HG02763 (cell line): ENCODE results near the gene MFGE8.

Experiments
- ATAC-seq: cut with Tn5 transposase; IDR thresholded peaks from one replicate; pipeline ENCODE4 v1.9.1; 2021; ENCODE audit warnings: mild to moderate bottlenecking, moderate library complexity; ENCODE audit not compliant: unreplicated experiment

Gene MFGE8

DNA sequence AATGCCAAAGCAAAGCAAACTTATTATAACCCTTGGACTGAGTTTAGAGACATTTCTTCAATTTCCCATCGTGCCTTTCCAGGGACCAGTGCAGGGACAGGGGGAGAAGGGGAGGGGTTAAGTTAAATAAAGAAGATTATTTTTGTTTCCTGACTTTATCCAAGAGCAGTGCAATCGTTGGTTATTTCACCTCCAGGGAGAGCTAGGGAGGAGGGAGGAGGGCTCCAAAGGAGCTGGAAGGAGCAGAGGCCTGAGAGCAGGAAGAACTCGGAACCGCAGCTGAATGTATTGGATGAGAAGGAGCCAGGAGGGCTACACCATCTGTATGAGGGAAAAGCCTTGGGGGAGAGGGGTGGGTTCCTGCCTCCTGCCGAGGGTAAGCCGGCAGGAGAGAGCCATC, 38.5 kb downstream of the MFGE8 start:
- ATAC-seq: no peak

DNA sequence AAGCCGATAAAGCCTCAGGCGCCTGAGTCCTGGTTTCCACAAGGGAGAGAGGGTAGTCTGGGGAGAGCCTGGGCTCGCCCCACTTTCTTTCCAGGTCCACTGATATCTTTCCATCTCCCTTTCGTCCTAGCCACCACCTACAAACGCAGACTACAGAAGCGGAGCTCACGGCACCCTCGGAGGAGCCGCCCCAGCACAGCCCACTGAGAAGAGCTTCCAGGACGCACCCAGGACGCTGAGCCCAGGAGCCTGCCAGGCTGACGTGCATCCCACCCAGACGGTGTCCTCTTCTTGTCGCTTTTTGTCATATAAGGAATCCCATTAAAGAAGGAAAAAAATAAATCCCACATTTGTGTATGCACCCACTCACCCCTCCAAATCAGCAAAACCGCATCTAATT, 38.9 kb downstream of the MFGE8 start:
- ATAC-seq: no peak

DNA sequence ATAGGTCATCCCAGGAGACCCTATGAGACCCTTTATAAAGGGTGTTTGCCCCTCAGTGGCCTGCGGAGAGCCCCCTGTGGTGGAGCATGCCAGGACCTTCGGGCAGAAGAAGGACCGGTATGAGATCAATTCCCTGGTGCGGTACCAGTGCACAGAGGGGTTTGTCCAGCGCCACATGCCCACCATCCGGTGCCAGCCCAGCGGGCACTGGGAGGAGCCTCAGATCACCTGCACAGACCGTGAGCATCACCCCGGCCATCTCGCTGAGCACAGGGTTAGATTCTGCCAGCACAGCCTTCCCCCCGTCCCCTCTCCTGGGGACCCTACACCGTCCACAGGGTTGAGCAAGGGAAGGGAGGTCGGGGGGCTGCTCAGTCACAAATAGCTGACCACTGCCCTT, 39.4 kb downstream of the MFGE8 start:
- ATAC-seq: no peak

DNA sequence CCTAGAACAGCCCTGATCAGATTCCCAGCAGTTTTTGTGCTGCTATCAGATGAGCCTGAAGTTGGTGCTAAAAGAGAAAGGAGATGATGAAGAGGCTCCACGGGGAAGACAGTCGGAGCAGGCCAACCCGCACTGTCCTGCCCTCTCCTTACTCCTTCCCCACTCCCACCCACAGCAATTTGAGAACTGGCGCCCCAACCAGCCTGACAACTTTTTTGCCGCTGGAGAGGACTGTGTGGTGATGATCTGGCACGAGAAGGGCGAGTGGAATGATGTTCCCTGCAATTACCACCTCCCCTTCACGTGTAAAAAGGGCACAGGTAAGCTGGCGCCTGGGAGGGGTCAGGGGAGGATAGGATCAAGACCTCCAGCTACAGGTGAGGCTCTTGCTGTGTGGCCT, 40.5 kb downstream of the MFGE8 start:
- ATAC-seq: no peak

DNA sequence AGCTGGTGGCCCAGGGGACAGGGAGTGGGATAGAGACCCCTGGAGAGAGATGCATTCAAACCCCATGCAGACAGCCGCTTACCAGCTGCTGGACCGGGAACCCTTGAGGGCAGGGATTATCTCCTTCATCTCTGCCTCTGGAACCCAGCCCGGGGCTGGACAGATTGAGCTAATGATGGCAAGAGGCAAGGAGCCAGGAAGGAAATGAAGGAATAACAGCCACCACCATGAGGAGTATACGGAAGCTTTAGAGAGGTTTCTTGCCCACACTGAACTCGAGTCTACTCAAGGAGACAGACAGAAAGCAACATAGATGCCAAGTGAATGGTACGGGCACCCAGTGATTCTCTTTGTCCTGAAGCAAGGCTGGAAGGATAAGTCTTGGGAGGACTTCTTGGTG, 41.1 kb downstream of the MFGE8 start:
- ATAC-seq: no peak

DNA sequence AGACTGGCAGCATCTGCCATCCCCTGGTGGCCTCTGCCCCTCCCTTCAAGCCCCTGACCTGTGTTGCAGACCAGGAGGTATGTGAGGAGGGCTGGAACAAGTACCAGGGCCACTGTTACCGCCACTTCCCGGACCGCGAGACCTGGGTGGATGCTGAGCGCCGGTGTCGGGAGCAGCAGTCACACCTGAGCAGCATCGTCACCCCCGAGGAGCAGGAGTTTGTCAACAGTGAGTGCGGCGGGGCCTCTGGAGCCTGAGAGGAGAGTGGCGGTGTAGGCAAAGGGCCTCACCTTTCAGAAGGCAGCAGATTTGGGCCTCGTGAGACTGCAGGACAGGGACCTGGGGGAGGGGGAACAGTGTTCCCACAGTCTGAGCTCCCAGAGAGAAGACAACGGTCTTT, 41.9 kb downstream of the MFGE8 start:
- no peak for ATAC-seq

DNA sequence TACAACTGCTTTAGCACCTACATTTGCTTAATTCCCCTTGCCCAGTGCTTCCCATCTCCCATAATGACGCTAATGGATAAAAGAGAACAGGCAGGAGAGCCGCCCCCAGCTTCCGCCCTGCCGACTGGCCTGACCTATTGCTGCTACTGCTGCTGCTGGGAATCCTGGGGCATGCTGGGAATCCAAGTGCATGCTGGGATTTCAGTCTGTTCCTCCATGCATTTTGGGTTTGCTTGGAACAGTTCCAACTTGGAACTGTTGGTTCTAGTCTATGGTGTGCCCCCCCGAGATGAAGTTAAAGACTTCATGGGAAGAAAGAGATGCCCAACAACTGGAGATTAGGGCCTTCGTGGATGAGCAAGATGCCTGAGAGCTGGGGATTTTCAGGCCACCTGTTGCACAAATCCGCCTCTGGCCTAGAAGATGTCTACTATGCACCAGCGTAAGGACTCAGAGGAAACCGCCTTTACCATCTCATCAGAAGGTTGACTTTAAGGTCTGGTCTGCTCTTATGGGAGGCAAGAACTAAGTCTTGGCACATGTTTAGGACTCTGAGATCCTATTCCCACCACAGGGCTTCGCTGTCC, 46.8 kb downstream of the MFGE8 start:
- no peak for ATAC-seq

DNA sequence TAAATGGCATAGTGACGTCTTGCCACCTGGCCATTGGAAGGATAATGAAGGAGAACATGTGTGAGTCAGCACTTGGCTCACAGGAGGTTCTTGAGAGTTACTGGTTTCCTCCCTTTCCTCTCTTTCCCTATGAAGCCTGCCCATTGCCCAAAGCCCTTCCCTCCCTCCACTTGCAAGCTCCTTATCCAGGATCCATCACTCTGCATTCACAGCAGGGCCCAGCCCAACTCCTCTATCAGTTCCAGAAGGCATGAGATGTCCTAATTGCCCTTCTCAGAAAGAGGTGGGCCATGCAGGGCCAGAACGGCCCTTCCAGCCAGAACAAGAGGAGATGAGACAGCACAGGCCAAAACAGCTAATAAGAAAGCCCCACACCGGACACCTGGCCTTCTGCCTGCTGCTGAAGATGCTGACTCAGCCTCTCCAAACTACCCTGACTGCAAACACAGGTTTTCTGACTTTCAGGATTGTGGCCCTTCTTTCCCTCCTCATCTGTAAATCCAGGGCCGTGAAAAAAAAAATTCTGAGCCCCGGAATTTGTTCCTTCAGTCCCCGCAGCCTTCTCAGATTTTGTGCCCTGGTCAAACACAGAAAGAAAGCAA, 47.6 kb downstream of the MFGE8 start:
- no peak for ATAC-seq

DNA sequence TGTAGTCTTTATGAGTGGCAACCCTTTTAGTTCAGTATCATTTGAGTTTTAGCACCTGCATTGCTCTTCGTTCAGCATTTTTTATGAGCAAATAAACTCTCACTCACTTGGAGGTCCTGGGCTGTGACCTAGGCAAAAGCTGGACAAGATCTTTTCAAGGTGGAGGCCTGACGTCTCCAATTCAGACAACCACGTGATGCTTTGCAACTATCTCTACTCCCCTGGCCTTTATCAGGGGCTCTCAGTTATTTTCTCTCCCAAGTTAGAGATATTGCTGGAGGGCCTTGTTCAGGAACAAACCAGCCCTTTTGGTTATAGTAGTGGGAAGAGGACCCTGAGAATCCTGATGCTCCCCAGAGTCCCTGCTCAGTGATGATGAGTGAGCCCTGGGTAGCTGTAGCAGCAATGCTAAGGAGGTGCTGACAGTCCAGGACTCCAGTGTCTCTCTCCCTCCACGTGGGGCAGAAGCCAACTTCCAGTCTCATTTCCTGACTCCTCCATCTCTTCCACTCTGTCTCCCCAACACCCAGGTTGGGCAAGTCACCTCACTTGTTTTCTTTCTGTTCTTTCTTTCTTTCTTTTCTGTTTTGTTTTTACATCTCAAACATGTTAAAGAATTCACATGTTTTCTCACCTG, 48.2 kb downstream of the MFGE8 start:
- ATAC-seq: no peak

DNA sequence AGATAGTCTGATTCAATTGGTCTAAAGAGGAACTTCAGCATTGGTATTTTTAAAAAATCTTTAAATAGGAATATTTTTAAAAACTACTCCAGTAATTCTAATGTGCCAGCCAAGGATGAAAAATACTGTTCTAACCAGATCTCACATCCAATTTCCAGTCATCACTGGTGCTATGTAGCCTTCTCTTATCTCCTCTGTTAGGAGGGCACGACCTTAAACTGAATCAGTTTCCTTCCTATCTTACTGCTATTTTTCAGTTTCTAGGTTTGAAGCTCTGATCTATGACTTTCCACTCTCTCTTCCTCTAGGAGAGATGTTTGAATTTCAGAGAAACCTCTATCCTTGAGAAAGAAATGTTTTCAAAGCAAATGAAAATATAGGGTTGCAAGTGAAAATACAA, 49.8 kb downstream of the MFGE8 start:
- ATAC-seq: no peak

DNA sequence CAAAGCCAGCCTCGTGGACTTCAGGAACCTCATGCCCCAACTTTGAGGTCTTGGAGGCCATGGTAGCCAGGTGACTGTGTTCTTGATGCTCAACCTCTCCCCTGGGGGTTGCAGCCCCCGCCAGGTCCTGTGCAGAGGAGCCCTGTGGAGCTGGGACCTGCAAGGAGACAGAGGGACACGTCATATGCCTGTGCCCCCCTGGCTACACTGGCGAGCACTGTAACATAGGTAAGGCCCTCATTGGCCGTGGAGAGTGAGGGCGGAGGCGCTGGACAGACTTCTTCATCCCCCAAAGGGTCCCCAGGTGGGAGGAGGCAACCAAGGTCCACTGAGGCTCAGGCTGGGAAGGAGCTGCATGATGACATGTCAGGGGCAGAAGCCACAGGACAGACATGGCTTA, 53.0 kb downstream of the MFGE8 start:
- ATAC-seq: no peak

DNA sequence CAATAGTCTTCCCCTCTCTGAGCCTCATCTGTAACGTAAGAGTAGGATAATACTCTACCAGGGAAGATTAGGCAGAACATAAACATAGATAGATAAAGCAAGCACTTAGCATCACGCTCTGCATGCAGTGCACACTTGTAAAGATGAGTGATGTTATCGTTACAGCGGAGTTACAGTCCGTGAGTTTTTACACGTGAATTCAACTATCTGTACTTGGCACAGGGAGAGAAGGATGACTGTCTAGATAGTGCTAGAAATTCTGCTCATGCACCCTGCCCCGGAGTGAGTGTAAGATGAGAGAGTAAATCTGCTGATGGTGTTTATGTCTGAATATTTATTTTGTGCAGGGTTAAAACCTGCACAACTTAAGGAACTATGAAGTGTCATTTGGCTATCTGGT, 53.6 kb downstream of the MFGE8 start:
- ATAC-seq: no peak

DNA sequence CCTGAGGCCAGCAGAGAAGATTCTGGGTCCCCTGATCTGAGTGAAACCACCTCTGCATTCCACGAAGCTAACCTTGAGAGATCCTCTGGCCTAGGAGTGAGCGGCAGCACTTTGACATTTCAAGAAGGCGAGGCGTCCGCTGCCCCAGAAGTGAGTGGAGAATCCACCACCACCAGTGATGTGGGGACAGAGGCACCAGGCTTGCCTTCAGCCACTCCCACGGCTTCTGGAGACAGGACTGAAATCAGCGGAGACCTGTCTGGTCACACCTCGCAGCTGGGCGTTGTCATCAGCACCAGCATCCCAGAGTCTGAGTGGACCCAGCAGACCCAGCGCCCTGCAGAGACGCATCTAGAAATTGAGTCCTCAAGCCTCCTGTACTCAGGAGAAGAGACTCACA, 54.2 kb downstream of the MFGE8 start:
- ATAC-seq: no peak

DNA sequence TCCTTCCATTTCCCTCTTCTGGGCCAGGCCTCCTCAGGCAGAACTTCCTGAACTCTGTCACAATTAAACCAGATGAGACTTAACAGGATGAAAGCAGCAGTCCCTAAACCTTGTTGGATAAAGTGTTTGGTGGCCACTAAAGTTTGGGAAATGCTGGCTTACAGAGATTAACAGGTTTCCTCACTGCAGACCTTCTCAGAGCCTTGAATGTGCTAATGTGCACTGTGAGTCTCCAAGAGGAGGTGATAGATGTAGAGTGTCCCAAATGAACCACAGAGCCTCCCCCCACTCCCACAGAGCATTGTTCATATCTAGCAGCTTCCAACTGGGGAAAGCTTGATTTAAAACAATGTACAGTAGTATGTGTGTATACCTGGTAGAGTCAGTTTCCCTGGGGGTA, 60.7 kb downstream of the MFGE8 start:
- ATAC-seq: no peak

DNA sequence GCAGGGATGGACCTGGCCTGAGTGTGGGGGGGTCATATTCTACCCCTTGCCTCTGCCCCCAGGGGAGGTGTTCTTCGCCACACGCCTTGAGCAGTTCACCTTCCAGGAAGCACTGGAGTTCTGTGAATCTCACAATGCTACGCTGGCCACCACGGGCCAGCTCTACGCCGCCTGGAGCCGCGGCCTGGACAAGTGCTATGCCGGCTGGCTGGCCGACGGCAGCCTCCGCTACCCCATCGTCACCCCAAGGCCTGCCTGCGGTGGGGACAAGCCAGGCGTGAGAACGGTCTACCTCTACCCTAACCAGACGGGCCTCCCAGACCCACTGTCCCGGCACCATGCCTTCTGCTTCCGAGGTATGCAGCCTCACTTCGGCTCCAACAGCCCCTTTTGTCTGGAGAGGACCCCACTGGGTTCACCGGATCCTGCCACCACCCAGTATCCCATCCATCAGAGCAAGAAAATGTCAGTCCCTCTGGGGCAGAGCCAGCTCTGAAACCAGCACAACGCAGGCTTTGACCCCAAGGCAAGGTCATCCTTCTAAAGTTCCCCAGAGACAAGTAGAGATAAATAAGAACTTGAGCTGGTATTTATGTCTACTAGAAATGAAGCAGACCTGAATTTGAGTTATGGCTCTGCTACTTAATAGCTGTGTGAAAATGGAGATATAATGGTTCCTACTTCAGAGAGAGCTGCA, 63.7 kb downstream of the MFGE8 start:
- ATAC-seq: no peak
